Measurements from ENCODE around the gene PCDHGB4.
"Not testable (repeated sequence)": the region's sequence is repeated elsewhere in the genome, so short reads cannot be mapped to it uniquely, and the experiment has no call there.

Gene PCDHGB4

GRCh38 chr5:141432726-141433125, 45.2 kb downstream of the PCDHGB4 start:
- DNase-seq = not testable (repeated sequence)

GRCh38 chr5:141434006-141434405, 46.5 kb downstream of the PCDHGB4 start:
- no peak for DNase-seq

GRCh38 chr5:141437221-141437620, 49.7 kb downstream of the PCDHGB4 start:
- DNase-seq = no peak

GRCh38 chr5:141439411-141440141, 52.1 kb downstream of the PCDHGB4 start:
- DNase-seq = no peak

All from hematopoietic multipotent progenitor cell treated with erythropoietin and hydrocortisone succinate and interleukin-3 and kit ligand, for 8 days (in vitro differentiated cells).